Hepatocyte (in vitro differentiated cells): ENCODE results near the gene GLI3. TPM values are rescaled to one million over a fixed set of nuclear protein-coding genes. Genes with fewer than 3 reads are reported as not detected.

Source experiments
- DNase-seq: peaks from one replicate; pipeline ENCODE4 v3.0.0-alpha.2; 2016; ENCODE audit warnings: low spot score
- H2AFZ ChIP-seq: fragments of 200-600 bp; sonication (generic); 2 replicates; pipeline ENCODE4 v1.6.0; 2016; ENCODE audit warnings: antibody characterized with exemption, mild to moderate bottlenecking
- H3K27ac ChIP-seq: fragments of 200-600 bp; sonication (generic); 2 replicates; pipeline ENCODE4 v1.5.1; 2016; ENCODE audit warnings: mild to moderate bottlenecking
- H3K27me3 ChIP-seq: fragments of 200-600 bp; sonication (generic); 2 replicates; pipeline ENCODE4 v1.6.1; 2016
- H3K36me3 ChIP-seq: fragments of 200-600 bp; sonication (generic); replicated peaks from 2 replicates; pipeline ENCODE4 v1.5.1; 2016; ENCODE audit warnings: low read depth; ENCODE audit not compliant: insufficient read depth
- H3K4me1 ChIP-seq: fragments of 200-600 bp; sonication (generic); 2 replicates; pipeline ENCODE4 v1.5.1; 2016; ENCODE audit warnings: mild to moderate bottlenecking, moderate library complexity; ENCODE audit not compliant: insufficient read depth
- H3K4me2 ChIP-seq: fragments of 200-600 bp; sonication (generic); 2 replicates; pipeline ENCODE4 v1.6.0; 2016
- H3K4me3 ChIP-seq: fragments of 200-600 bp; sonication (generic); 2 replicates; pipeline ENCODE4 v1.5.1; 2016; ENCODE audit warnings: mild to moderate bottlenecking
- H3K79me2 ChIP-seq: fragments of 200-600 bp; sonication (generic); 2 replicates; pipeline ENCODE4 v1.6.0; 2017; ENCODE audit warnings: mild to moderate bottlenecking
- H3K9me2 ChIP-seq: fragments of 200-600 bp; sonication (generic); replicated peaks from 2 replicates; pipeline ENCODE4 v1.6.0; 2017; ENCODE audit warnings: mild to moderate bottlenecking; ENCODE audit not compliant: insufficient read depth
- H3K9me3 ChIP-seq: fragments of 200-600 bp; sonication (generic); 2 replicates; pipeline ENCODE4 v1.5.1; 2016; ENCODE audit warnings: low read depth, mild to moderate bottlenecking
- H4K20me1 ChIP-seq: fragments of 200-600 bp; sonication (generic); 2 replicates; pipeline ENCODE4 v1.6.0; 2016; ENCODE audit warnings: mild to moderate bottlenecking; ENCODE audit not compliant: insufficient read depth, poor library complexity, severe bottlenecking
- EZH2 ChIP-seq: fragments of 200-600 bp; sonication (generic); IDR thresholded peaks from 2 replicates; pipeline ENCODE4 v1.6.1; 2016; ENCODE audit warnings: antibody characterized with exemption, mild to moderate bottlenecking, borderline replicate concordance
- EZH2phosphoT487 ChIP-seq: fragments of 200-600 bp; sonication (generic); IDR thresholded peaks from one replicate; pipeline ENCODE4 v1.6.1; 2018; ENCODE audit warnings: antibody characterized with exemption, mild to moderate bottlenecking, low read depth, moderate library complexity; ENCODE audit not compliant: unreplicated experiment, severe bottlenecking
- WGBS: methylation state at CpG from one replicate; pipeline ENCODE4 v1.1.6; 2016; ENCODE audit warnings: low lambda C conversion rate; ENCODE audit errors: missing lambda C conversion rate; 5-methylcytosine and 5-hydroxymethylcytosine counted together
- polyA plus RNA-seq: library from polyadenylated mRNA; unstranded; fragments of >200 nt; fragmentation: Nextera tagmentation; extraction: Ambion mirVana; gene quantifications from 2 replicates; pipeline ENCODE4 v1.2.1, GENCODE V29; 2016
- total RNA-seq: library from RNA; depleted of rRNA; stranded (reverse); fragments of >200 nt; gene quantifications from 2 replicates; pipeline ENCODE4 v1.2.3, GENCODE V29; 2014
- TF ChIP-seq, protein P1 (sequence below): fragments of 200-600 bp; sonication (generic); IDR thresholded peaks from 2 replicates; pipeline ENCODE4 v1.5.1; 2016; ENCODE audit warnings: antibody characterized with exemption, mild to moderate bottlenecking; ENCODE audit not compliant: poor library complexity

GLI3 gene
- total and polyA plus RNA-seq, 2 experiments from 2014 or later: 5.5 to 20.0 TPM

DNA sequence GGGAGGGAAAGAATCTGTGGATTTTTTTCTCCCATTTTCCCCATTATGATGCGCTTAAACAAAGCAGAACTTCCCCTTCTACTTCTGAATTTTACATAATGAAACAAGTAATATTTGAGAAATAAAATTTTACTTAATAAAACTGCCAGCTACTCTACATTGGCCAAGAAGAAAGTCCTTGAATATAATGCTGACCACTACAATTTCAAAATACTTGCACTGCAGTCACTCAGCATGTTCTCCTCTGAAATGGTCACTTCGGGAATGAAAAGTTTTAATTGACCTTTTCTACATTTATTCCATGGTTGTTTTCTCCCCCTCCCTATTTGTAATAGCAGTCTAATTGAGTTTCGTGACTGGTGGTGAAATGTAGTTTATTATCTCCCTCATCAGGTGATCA, 23.9 kb downstream of the GLI3 start:
- WGBS: 90% methylated on average over 3 of the region's 3 CpGs
- H3K36me3 ChIP-seq: no peaks in the 10 kb centered on the region
- peaks cover 24% of the 10 kb centered on the region for H3K79me2 ChIP-seq
- H3K27ac ChIP-seq: no peak overlapping the region
- H3K27me3 ChIP-seq: no peaks in the 10 kb centered on the region
- no peaks in the 10 kb centered on the region for H3K4me1 ChIP-seq
- H3K9me2 ChIP-seq: no peaks in the 10 kb centered on the region
- H3K4me2 ChIP-seq: no peak overlapping the region
- no peak for DNase-seq
- H4K20me1 ChIP-seq: no peaks in the 10 kb centered on the region
- H3K4me3 ChIP-seq: no peak overlapping the region
- TF ChIP-seq EZH2phosphoT487: no peak
- TF ChIP-seq, protein P1, sequence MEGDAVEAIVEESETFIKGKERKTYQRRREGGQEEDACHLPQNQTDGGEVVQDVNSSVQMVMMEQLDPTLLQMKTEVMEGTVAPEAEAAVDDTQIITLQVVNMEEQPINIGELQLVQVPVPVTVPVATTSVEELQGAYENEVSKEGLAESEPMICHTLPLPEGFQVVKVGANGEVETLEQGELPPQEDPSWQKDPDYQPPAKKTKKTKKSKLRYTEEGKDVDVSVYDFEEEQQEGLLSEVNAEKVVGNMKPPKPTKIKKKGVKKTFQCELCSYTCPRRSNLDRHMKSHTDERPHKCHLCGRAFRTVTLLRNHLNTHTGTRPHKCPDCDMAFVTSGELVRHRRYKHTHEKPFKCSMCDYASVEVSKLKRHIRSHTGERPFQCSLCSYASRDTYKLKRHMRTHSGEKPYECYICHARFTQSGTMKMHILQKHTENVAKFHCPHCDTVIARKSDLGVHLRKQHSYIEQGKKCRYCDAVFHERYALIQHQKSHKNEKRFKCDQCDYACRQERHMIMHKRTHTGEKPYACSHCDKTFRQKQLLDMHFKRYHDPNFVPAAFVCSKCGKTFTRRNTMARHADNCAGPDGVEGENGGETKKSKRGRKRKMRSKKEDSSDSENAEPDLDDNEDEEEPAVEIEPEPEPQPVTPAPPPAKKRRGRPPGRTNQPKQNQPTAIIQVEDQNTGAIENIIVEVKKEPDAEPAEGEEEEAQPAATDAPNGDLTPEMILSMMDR: no peak
- no peak for TF ChIP-seq EZH2
- H2AFZ ChIP-seq: no peak overlapping the region
- H3K9me3 ChIP-seq: no peaks in the 10 kb centered on the region

DNA sequence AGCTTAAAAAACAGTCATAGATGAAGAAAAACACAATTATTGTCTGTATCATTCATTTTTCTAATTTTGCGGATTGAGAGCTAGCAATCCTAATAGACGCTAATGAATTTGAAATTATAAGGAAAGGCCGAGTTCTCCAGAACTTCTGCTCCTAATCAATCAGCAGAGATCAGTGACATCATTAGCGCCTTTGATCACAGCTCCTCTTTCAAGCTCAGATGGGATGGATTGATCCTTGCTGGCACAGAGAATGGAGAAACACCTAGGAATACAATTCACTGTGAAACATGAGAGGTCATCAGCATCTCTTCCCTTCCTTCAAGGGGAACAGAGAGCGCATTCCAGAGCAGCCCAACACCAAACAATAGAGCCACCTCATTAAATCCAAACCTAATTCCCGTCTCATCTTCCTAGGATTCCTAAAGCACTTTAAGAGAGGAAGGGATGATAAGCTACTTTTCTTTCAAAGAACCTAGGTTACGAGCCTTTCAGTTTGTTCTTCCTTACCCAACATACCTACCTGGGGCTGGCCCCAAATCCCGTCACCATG, 24.4 kb downstream of the GLI3 start:
- WGBS: 78% methylated on average over 8 of the region's 8 CpGs
- no peak overlapping the region for H2AFZ ChIP-seq
- H3K4me2 ChIP-seq: no peak overlapping the region
- H3K9me2 ChIP-seq: no peaks in the 10 kb centered on the region
- H3K27ac ChIP-seq: no peak overlapping the region
- H3K36me3 ChIP-seq: no peaks in the 10 kb centered on the region
- peaks cover 20% of the 10 kb centered on the region for H3K79me2 ChIP-seq
- DNase-seq: no peak
- no peaks in the 10 kb centered on the region for H3K4me1 ChIP-seq
- no peaks in the 10 kb centered on the region for H3K27me3 ChIP-seq
- TF ChIP-seq, protein P1: no peak
- no peak for TF ChIP-seq EZH2phosphoT487
- no peak for TF ChIP-seq EZH2
- no peaks in the 10 kb centered on the region for H3K9me3 ChIP-seq
- no peak overlapping the region for H3K4me3 ChIP-seq
- H4K20me1 ChIP-seq: no peaks in the 10 kb centered on the region

DNA sequence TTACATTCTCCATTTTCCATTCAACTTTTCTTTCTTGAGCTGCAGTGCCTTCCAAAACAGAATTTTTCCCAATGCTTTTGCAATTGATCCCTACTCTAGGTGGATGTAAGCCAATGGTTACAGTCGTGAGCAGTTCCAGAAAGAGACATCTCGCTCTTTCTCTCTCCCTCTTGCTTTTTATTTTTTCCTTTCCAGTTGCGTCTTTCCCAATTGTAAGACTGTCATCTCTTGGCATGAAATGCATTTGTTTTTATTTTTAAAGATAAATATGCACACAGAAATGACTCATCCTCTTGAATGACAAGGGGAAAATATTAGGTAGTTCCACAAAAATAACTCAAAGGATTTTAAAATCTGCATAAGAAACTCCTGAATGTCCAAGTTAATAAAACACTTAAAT, 25.1 kb downstream of the GLI3 start:
- Histone ChIP-seq H3K79me2 (peaks cover 16% of the 10 kb centered on the region), H3K27me3 (no peaks in the 10 kb centered on the region), H2AFZ (no peak overlapping the region), H3K9me3 (no peaks in the 10 kb centered on the region), H3K4me2 (no peak overlapping the region), H3K27ac (no peak overlapping the region), H4K20me1 (no peaks in the 10 kb centered on the region), H3K9me2 (no peaks in the 10 kb centered on the region), H3K36me3 (no peaks in the 10 kb centered on the region), H3K4me3 (no peak overlapping the region), H3K4me1 (no peaks in the 10 kb centered on the region)
- no peak for DNase-seq
- TF ChIP-seq EZH2 (no peak), EZH2phosphoT487 (no peak)
- TF ChIP-seq, protein P1: no peak
- WGBS: 96% methylated on average over 3 of the region's 3 CpGs

DNA sequence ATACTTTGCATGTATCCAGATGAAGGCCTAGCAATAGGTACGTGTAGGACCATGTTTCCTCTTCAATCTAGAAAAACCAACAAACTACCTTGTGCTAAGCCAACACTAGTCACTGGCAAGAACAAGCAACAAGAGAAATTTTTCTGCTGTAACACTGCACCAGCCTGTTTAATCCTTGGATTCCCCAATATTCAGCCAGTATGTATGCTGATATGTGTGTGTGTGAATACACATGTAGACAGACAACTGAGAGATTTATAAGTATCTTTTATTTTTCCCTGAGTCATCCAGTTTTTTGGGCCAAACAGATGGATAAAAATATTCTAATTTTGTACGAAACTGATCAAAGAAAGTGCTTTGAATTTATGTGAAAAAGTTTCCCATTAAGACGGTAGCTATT, 26.2 kb downstream of the GLI3 start:
- no peak for DNase-seq

More for the DNA sequence above, 26.2 kb downstream of the GLI3 start:
- 59% methylated on average over 3 of the region's 3 CpGs for WGBS
- TF ChIP-seq, protein P1: no peak
- TF ChIP-seq EZH2: no peak
- no peak for TF ChIP-seq EZH2phosphoT487
- H4K20me1 ChIP-seq: no peaks in the 10 kb centered on the region
- no peaks in the 10 kb centered on the region for H3K9me3 ChIP-seq
- H2AFZ ChIP-seq: no peak overlapping the region
- H3K27ac ChIP-seq: no peak overlapping the region
- no peaks in the 10 kb centered on the region for H3K36me3 ChIP-seq
- no peaks in the 10 kb centered on the region for H3K4me1 ChIP-seq
- no peak overlapping the region for H3K4me3 ChIP-seq
- no peaks in the 10 kb centered on the region for H3K27me3 ChIP-seq
- no peak overlapping the region for H3K4me2 ChIP-seq
- H3K79me2 ChIP-seq: peaks cover 15% of the 10 kb centered on the region
- no peaks in the 10 kb centered on the region for H3K9me2 ChIP-seq
